Measurements from ENCODE around the gene MCTP2. TPM values are rescaled to one million over a fixed set of nuclear protein-coding genes. Genes with fewer than 3 reads are reported as not detected.

MCTP2 gene
- total RNA-seq, 4 donors from 2014 or later, result 1.5 to 10.3 (median 5.7) TPM

DNA sequence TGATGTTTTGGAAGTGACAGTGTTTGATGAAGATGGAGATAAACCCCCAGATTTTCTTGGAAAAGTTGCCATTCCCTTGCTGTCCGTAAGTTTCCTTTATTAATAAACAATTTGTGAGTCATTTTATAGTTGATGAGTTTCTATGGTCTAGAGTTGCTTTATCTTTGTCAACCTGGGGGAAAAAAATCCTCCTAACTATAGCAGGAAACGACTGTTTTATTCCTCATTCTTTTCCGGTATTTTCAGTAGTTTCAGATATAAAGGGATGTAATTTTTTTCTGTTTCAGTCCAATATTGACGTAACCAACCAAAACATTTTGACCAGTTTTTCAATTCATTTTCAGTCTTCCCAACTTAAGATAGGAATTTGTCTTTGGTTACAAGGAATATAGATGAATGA lies 154.1 kb downstream of the MCTP2 start:
- Histone ChIP-seq H3K27me3 (no peaks in the 10 kb centered on the region), H3K4me3 (no peak overlapping the region), H3K4me1 (no peaks in the 10 kb centered on the region), H3K27ac (no peak overlapping the region), H3K36me3 (no peaks in the 10 kb centered on the region), H3K9me3 (no peaks in the 10 kb centered on the region)
- WGBS, 2 donors (ENCODE audit: low coverage in 1 of 2), result 58 to 80% methylated on average over 4 of the region's 4 CpGs
- no peak for TF ChIP-seq EP300 (IDR thresholded peaks at IDR 0.05)
- TF ChIP-seq POLR2AphosphoS5 (IDR thresholded peaks at IDR 0.05), result no peak
- no peak for TF ChIP-seq POLR2A (IDR thresholded peaks at IDR 0.05)
- TF ChIP-seq CTCF (IDR thresholded peaks at IDR 0.05), result no peak
- no peak for ATAC-seq

GRCh38 chr15:94386351-94386750 lies 155.0 kb downstream of the MCTP2 start:
- no peak for ATAC-seq
- H3K9me3 ChIP-seq, result no peaks in the 10 kb centered on the region
- no peaks in the 10 kb centered on the region for H3K4me1 ChIP-seq
- H3K27me3 ChIP-seq, result no peaks in the 10 kb centered on the region
- no peak overlapping the region for H3K4me3 ChIP-seq
- 86 to 100% methylated on average over 2 to 7 of the region's 7 CpGs for WGBS, 2 donors (ENCODE audit: low coverage in 1 of 2)
- no peaks in the 10 kb centered on the region for H3K36me3 ChIP-seq
- TF ChIP-seq EP300 (IDR thresholded peaks at IDR 0.05) (no peak), CTCF (IDR thresholded peaks at IDR 0.05) (no peak), POLR2AphosphoS5 (IDR thresholded peaks at IDR 0.05) (no peak), POLR2A (IDR thresholded peaks at IDR 0.05) (no peak)
- no peak overlapping the region for H3K27ac ChIP-seq

DNA sequence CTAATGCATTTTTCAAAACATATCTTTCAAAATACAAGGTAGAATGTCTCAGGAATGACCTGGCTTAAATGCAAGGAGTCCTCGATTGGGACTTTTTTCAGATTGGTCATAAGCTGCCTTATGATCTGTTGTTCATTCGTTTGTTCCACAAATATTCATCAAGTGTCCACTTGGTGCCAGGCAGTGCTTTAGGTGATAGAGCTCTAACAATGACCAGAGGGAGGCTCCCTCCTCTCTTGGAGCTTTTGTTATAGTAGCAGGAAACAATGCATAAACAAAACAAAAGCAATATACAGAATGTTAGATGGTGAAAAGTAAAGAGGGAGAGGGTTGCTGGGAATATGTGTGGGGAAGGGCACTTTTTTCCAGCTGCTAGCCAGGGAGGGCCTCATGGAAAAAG lies 156.1 kb downstream of the MCTP2 start:
- ATAC-seq, result no peak
- Histone ChIP-seq H3K27ac (no peak overlapping the region), H3K4me1 (no peaks in the 10 kb centered on the region), H3K4me3 (no peak overlapping the region), H3K36me3 (no peaks in the 10 kb centered on the region), H3K27me3 (no peaks in the 10 kb centered on the region), H3K9me3 (no peaks in the 10 kb centered on the region)
- TF ChIP-seq CTCF (IDR thresholded peaks at IDR 0.05), result no peak
- TF ChIP-seq POLR2AphosphoS5 (IDR thresholded peaks at IDR 0.05), result no peak
- TF ChIP-seq EP300 (IDR thresholded peaks at IDR 0.05), result no peak
- no peak for TF ChIP-seq POLR2A (IDR thresholded peaks at IDR 0.05)
- WGBS, 2 donors (ENCODE audit: low coverage in 1 of 2), result 70 to 80% methylated on average over 2 of the region's 2 CpGs

- TF ChIP-seq EP300 (IDR thresholded peaks at IDR 0.05) (no peak), POLR2A (IDR thresholded peaks at IDR 0.05) (no peak), POLR2AphosphoS5 (IDR thresholded peaks at IDR 0.05) (no peak), CTCF (IDR thresholded peaks at IDR 0.05) (no peak)
- H3K4me3 ChIP-seq, result no peak overlapping the region
- no peaks in the 10 kb centered on the region for H3K27me3 ChIP-seq
- H3K27ac ChIP-seq, result no peak overlapping the region
- no peaks in the 10 kb centered on the region for H3K4me1 ChIP-seq
- H3K9me3 ChIP-seq, result no peaks in the 10 kb centered on the region
- no peak for ATAC-seq
- 68 to 72% methylated on average over 7 of the region's 7 CpGs for WGBS, 2 donors (ENCODE audit: low coverage in 1 of 2)
- H3K36me3 ChIP-seq, result no peaks in the 10 kb centered on the region
Measured at GRCh38 chr15:94387849-94388441, 156.6 kb downstream of the MCTP2 start.

DNA sequence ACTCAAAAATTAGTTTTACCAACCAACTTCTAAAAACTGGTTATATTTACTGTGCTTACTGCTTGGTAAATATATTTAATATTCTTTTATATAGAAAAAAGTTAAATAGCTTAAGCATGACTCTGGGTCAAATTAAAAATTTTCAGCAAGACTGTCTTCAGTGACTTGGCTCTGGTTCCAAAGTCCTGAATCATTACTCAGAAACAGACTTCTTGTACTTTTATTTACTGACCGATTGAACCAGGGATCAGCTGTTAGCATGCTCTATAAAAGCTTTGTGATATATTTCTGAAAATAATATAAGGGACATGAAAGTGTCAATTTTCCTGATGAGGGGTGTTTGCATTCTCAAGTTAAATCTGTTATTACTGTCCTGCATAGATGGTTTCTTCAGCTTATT lies 164.3 kb downstream of the MCTP2 start:
- 7 to 33% methylated on average over 1 of the region's 1 CpG for WGBS, 2 donors (ENCODE audit: low coverage in 1 of 2)
- Histone ChIP-seq H3K4me3 (no peak overlapping the region), H3K9me3 (no peaks in the 10 kb centered on the region), H3K36me3 (no peaks in the 10 kb centered on the region), H3K27ac (no peak overlapping the region), H3K27me3 (no peaks in the 10 kb centered on the region), H3K4me1 (no peaks in the 10 kb centered on the region)
- no peak for ATAC-seq
- TF ChIP-seq POLR2A (IDR thresholded peaks at IDR 0.05) (no peak), POLR2AphosphoS5 (IDR thresholded peaks at IDR 0.05) (no peak), EP300 (IDR thresholded peaks at IDR 0.05) (no peak), CTCF (IDR thresholded peaks at IDR 0.05) (no peak)
